Sciatic nerve (tissue), 2 donors: Measurements from ENCODE around the gene NTM. TPM values are rescaled to one million over a fixed set of nuclear protein-coding genes. Genes with fewer than 3 reads are reported as not detected.

Experiments used
- ATAC-seq: fragments of 200-7000 bp; cut with Tn5 transposase; one replicate; pipeline ENCODE4 v1.9.1; 2020; ENCODE audit warnings: mild to moderate bottlenecking, moderate library complexity
- DNase-seq: peaks from one replicate; pipeline ENCODE4 v3.0.0-alpha.2; 2020; ENCODE audit warnings: low spot score
- intact Hi-C: fragments of 100-400 bp; cut with DNase I; formaldehyde crosslinking; loops from one replicate; pipeline ENCODE4 v1.14.2; 2022
- total RNA-seq: library from RNA; stranded (reverse); fragmentation: NEBNext Ultra II Directional; extraction: Animal tissue kit (Norgen Biotek cat#: 25700); gene quantifications from one replicate; pipeline ENCODE4 v1.2.1, GENCODE V29; 2021
- donor health status: DM: no; HTN: no; CAD: no.
- donor health status: DM: no; HTN: no; CAD: no.

The NTM gene
- total RNA-seq, 1 donor from 2014 or later: 19.5 TPM

GRCh38 chr11:131713529-131714134, 343.2 kb downstream of the NTM start:
- ATAC-seq (no peak), DNase-seq (no peak)
- intact Hi-C loops: no loop called here

- ATAC-seq (no peak), DNase-seq (no peak)
- intact Hi-C loops: no loop called here
Observed at GRCh38 chr11:131717616-131718015, 347.2 kb downstream of the NTM start.

- ATAC-seq (no peak), DNase-seq (no peak)
- intact Hi-C loops: no loop called here
Observed at GRCh38 chr11:131723088-131723487, 352.7 kb downstream of the NTM start.

GRCh38 chr11:131724436-131724975, 354.1 kb downstream of the NTM start:
- intact Hi-C loops: no loop called here
- DNase-seq (no peak), ATAC-seq (no peak)

DNA sequence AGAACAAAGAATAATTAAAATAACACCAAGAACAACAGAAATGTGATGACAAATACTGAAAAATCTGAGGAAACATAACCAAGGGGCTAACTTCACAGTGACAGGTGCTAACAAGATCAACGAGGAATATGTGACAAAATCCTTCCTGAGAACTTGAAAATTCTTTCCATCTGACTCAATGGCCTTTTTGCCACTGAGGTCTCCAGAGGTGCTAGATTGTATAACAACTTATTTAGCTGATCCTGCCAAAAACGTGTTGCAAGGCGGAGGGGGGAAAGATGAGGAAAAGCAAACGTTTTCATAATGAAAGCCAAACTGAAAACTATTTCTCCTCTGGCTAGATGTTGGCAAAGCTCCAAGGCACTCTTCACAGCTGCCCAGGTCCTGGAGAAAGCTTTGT, 364.5 kb downstream of the NTM start:
- intact Hi-C loops: no loop called here
- ATAC-seq (no peak), DNase-seq (no peak)

- intact Hi-C loops: no loop called here
- no peak for DNase-seq
- ATAC-seq: no peak
Observed at GRCh38 chr11:131737357-131737756, 366.9 kb downstream of the NTM start.

GRCh38 chr11:131739243-131739882, 368.9 kb downstream of the NTM start:
- ATAC-seq: no peak
- no peak for DNase-seq
- intact Hi-C loops: no loop called here

GRCh38 chr11:131744847-131745246, 374.4 kb downstream of the NTM start:
- ATAC-seq: no peak
- intact Hi-C loops: no loop called here
- no peak for DNase-seq

- ATAC-seq: no peak
- DNase-seq: no peak
- intact Hi-C loops: no loop called here
Observed at GRCh38 chr11:131745405-131745804, 375.0 kb downstream of the NTM start.

DNA sequence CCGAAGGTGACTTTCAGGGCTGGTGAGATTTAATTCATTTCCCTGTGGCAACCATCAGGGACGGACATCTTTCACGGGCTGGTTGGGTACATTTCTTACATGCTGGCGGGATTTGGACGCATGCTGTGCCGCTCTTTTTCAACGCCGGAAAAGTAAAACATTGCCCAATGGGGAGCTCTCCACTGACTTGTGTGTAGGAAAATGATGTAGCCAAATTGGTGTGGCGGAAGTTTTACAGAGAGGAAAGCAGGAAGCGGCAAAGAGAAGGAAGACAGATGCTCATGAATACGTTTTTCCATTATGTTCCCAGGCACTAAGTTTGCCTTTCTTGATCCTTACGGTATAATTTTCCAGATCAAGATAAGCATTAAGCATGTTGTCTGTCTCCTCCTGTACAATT, 375.8 kb downstream of the NTM start:
- DNase-seq (no peak), ATAC-seq (no peak)
- intact Hi-C loops: no loop called here

GRCh38 chr11:131748151-131749050, 378.0 kb downstream of the NTM start:
- DNase-seq (peak; percentile 81), ATAC-seq (peak; percentile 79)
- intact Hi-C loops: no loop called here

GRCh38 chr11:131749101-131749500, 378.7 kb downstream of the NTM start:
- ATAC-seq (no peak), DNase-seq (no peak)
- intact Hi-C loops: no loop called here

GRCh38 chr11:131750152-131750551, 379.7 kb downstream of the NTM start:
- DNase-seq (no peak), ATAC-seq (no peak)
- intact Hi-C loops: no loop called here

- intact Hi-C loops: no loop called here
- ATAC-seq: no peak
- no peak for DNase-seq
Observed at GRCh38 chr11:131750692-131751091, 380.3 kb downstream of the NTM start.

- intact Hi-C loops: no loop called here
- no peak for ATAC-seq
- DNase-seq: no peak
Observed at GRCh38 chr11:131754671-131755070, 384.3 kb downstream of the NTM start.

DNA sequence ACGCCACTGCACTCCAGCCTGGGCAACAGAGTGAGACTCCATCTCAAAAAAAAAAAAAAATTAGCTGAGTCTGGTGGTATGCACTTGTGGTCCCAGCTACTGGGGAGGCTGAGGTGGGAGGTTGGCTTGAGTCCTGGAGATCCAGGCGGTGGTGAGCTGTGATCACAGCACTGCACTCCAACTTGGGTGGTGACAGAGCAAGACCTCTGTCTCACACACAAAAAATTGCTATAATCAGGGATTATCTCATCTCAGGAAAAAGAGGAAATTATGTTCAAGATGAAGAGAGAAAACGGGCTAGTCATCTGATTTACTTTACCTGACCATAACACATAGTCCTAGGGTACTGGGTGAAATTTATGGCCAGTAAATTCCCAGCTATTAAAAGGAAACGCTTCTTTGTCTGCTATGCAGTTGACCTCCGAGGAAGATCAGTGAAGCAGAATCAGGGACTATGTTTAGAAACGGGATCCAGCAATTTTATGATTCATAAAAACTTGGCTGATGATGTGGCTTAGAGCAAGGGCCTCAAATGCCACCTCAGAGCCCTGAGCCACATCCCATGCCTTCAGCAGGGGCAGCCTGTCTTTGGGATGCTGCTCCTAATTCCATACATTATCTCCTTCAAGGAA, 386.2 kb downstream of the NTM start:
- intact Hi-C loops: no loop called here
- ATAC-seq (no peak), DNase-seq (no peak)

DNA sequence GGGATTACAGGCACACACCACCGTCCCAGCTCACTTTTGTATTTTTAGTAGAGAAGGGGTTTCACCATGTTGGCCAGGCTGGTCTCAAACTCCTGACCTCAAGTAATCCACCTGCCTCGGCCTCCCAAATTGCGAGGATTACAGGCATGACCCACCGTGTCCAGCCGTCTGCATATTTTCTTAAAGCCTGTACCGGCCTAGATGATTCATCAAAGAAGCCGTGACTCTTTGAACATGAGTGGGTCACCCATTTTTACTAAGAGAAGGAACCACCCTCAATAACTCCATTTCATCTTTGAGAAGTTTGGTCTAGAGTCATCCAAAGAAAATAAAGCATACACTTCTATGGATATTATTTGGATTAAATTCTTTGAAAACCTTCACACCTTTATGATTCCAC, 388.3 kb downstream of the NTM start:
- ATAC-seq (no peak), DNase-seq (no peak)
- intact Hi-C loops: no loop called here

- no peak for DNase-seq
- ATAC-seq: peak; percentile 14
- intact Hi-C loops: no loop called here
Observed at GRCh38 chr11:131759140-131759539, 388.7 kb downstream of the NTM start.
